Endothelial cell of umbilical vein (primary cell): ENCODE results near the gene LRRC59. TPM values are rescaled to one million over a fixed set of nuclear protein-coding genes. Genes with fewer than 3 reads are reported as not detected.

Experiments used
- BruUV-seq: library from RNA; stranded (reverse); fragments of 400-500 nt; replicated peaks from 2 replicates; lab custom pipeline; 2021; lab: Mats Ljungman, UMichigan
- CTCF ChIA-PET: fragments of 300-600, 350-600 bp; sonication (Branson Sonifier 250); formaldehyde crosslinking; loops from one replicate; lab custom pipeline; 2021; ENCODE audit warnings: antibody characterized with exemption, inconsistent platforms; lab: Charles Lee
- POLR2A ChIA-PET: fragments of 300-600, 350-600 bp; sonication (Branson Sonifier 250); formaldehyde crosslinking; loops from one replicate; lab custom pipeline; 2021; ENCODE audit warnings: antibody characterized with exemption, inconsistent platforms; lab: Charles Lee
- DNase-seq: peaks from one replicate; pipeline ENCODE4 v3.0.0-alpha.2; 2011; ENCODE audit warnings: low read depth, low spot score
- FAIRE-seq: peaks from 2 replicates; lab custom pipeline; 2011; peaks lifted over from hg19 to GRCh38; lab: Jason Lieb, UNC
- H2AFZ ChIP-seq: 2 replicates; pipeline ENCODE4 v1.6.0; 2012; ENCODE audit warnings: low read depth, low read length, control low read depth, inconsistent platforms
- H3K27ac ChIP-seq: 2 replicates; pipeline ENCODE4 v1.5.1; 2011; ENCODE audit warnings: low read depth, mild to moderate bottlenecking, control low read depth, low read length, moderate library complexity; ENCODE audit not compliant: insufficient read depth
- H3K27me3 ChIP-seq, 2 experiments: 2 replicates each; pipeline versions ENCODE4 v1.6.0 to v1.6.1; 2011; ENCODE audit warnings: low read length in 2 of 2, mixed read lengths in 1 of 2; ENCODE audit not compliant: control insufficient read depth in 2 of 2, insufficient read depth in 2 of 2
- H3K36me3 ChIP-seq, 2 experiments: 2 replicates in 1 of 2; 3 replicates in 1 of 2; pipeline ENCODE4 v1.5.1; 2011; ENCODE audit warnings: low read length in 2 of 2, mild to moderate bottlenecking in 1 of 2, moderate library complexity in 1 of 2; ENCODE audit not compliant: control insufficient read depth in 2 of 2, insufficient read depth in 2 of 2; ENCODE audit errors: extremely low read depth in 1 of 2
- H3K4me1 ChIP-seq: 3 replicates; pipeline ENCODE4 v1.5.1; 2011; ENCODE audit warnings: mild to moderate bottlenecking, low read length; ENCODE audit not compliant: control insufficient read depth, insufficient read depth; ENCODE audit errors: extremely low read depth
- H3K4me2 ChIP-seq: 2 replicates; pipeline ENCODE4 v1.6.1; 2011; ENCODE audit warnings: low read length, control low read depth, mixed read lengths; ENCODE audit not compliant: insufficient read depth
- H3K4me3 ChIP-seq, 3 experiments: fragments of 200-600 bp in 1 of 3; sonication (generic), shearing (Covaris generic) in 1 of 3; replicated peaks in 1 of 3; 2 replicates each; pipeline ENCODE4 v1.5.1; 2011 to 2016; ENCODE audit warnings: control low read depth in 3 of 3, low read length in 3 of 3, mild to moderate bottlenecking in 2 of 3, inconsistent platforms in 1 of 3, low read depth in 1 of 3, moderate library complexity in 1 of 3; ENCODE audit not compliant: insufficient read depth in 1 of 3
- H3K79me2 ChIP-seq: 2 replicates; pipeline ENCODE4 v1.6.0; 2012; ENCODE audit warnings: low read length, inconsistent platforms; ENCODE audit not compliant: control insufficient read depth, insufficient read depth
- H3K9ac ChIP-seq: replicated peaks from 2 replicates; pipeline ENCODE3; 2011; ENCODE audit warnings: low read length, control low read depth; ENCODE audit not compliant: insufficient read depth; ENCODE audit errors: extremely low read depth
- H3K9me1 ChIP-seq: replicated peaks from 3 replicates; pipeline ENCODE4 v1.6.0; 2011; ENCODE audit warnings: mild to moderate bottlenecking, low read length; ENCODE audit not compliant: control insufficient read depth, insufficient read depth; ENCODE audit errors: extremely low read depth
- H3K9me3 ChIP-seq: replicated peaks from 2 replicates; pipeline ENCODE4 v1.5.1; 2012; ENCODE audit warnings: low read length, inconsistent platforms; ENCODE audit not compliant: control insufficient read depth, insufficient read depth
- H4K20me1 ChIP-seq: replicated peaks from 2 replicates; pipeline ENCODE3; 2011; ENCODE audit warnings: mild to moderate bottlenecking, low read length; ENCODE audit not compliant: control insufficient read depth, insufficient read depth; ENCODE audit errors: extremely low read depth
- CTCF ChIP-seq, 2 donors: IDR thresholded peaks; 1 replicate in 1 of 2; 2 replicates in 1 of 2; pipeline ENCODE4 v1.5.1; 2011; ENCODE audit warnings: low read length in 2 of 2, mild to moderate bottlenecking in 2 of 2, moderate library complexity in 2 of 2, control low read depth in 1 of 2, inconsistent platforms in 1 of 2, low read depth in 1 of 2; ENCODE audit not compliant: insufficient read depth in 1 of 2; ENCODE audit errors: extremely low read depth in 1 of 2
- EZH2 ChIP-seq: IDR thresholded peaks from 2 replicates; pipeline ENCODE4 v1.6.1; 2012; ENCODE audit warnings: borderline replicate concordance, low read depth, mild to moderate bottlenecking, moderate library complexity, low read length, inconsistent platforms; ENCODE audit not compliant: severe bottlenecking
- FOS ChIP-seq: IDR thresholded peaks from 2 replicates; pipeline ENCODE4 v1.6.1; 2011; ENCODE audit warnings: mild to moderate bottlenecking, low read length, moderate library complexity, borderline replicate concordance; ENCODE audit not compliant: insufficient read depth
- GATA2 ChIP-seq: IDR thresholded peaks from 2 replicates; pipeline ENCODE4 v1.7.0; 2011; ENCODE audit warnings: low read depth, mild to moderate bottlenecking, moderate library complexity, mixed read lengths, low read length; ENCODE audit not compliant: insufficient read length, insufficient read depth
- JUN ChIP-seq: IDR thresholded peaks from 2 replicates; pipeline ENCODE4 v1.6.1; 2011; ENCODE audit warnings: borderline replicate concordance, low read depth; ENCODE audit not compliant: insufficient read length, insufficient read depth
- MAX ChIP-seq: IDR thresholded peaks from 2 replicates; pipeline ENCODE4 v1.6.1; 2011; ENCODE audit not compliant: insufficient read depth, insufficient read length
- MYC ChIP-seq: IDR thresholded peaks from one replicate; pipeline ENCODE4 v1.6.1; 2011; ENCODE audit warnings: mild to moderate bottlenecking, low read depth, low read length
- POLR2A ChIP-seq: IDR thresholded peaks from 2 replicates; pipeline ENCODE4 v1.6.1; 2012; ENCODE audit warnings: low read depth, mild to moderate bottlenecking, control low read depth, low read length
- POLR2AphosphoS5 ChIP-seq: IDR thresholded peaks from 2 replicates; pipeline ENCODE4 v1.6.1; 2012; ENCODE audit warnings: low read depth, mild to moderate bottlenecking, control low read depth, low read length, moderate library complexity; ENCODE audit not compliant: insufficient read depth
- dilution Hi-C: fragments of 300-500 bp; cut with MboI; formaldehyde crosslinking; loops from one replicate; pipeline ENCODE4 v1.15.0; 2019; ENCODE audit warnings: low sequenced_read_pairs; ENCODE audit not compliant: extremely low pct_ligation_motif_present
- intact Hi-C: fragments of 100-400 bp; cut with micrococcal nuclease; formaldehyde crosslinking; loops from one replicate; pipeline ENCODE4 v1.10.0; 2022
- polyA plus RNA-seq, 4 experiments: library from polyadenylated mRNA; depleted of rRNA in 3 of 4; stranded (reverse) in 3 of 4; unstranded in 1 of 4; fragments of >200 nt; gene quantifications; 2 replicates each; pipeline versions ENCODE4 v1.2.1 to v1.2.3, GENCODE V29; 2011 to 2012; ENCODE audit warnings: missing spikeins in 1 of 4
- total RNA-seq: library from RNA; stranded (reverse); gene quantifications from 2 replicates; pipeline ENCODE4 v1.2.3, GENCODE V29; 2021

The LRRC59 gene
- total and polyA plus RNA-seq, 2 donors (not counting 3 experiments of a cell fraction or from before 2014, with no cell fraction given), result 93.9 to 183 TPM

GRCh38 chr17:50364061-50364458, 33.3 kb downstream of the LRRC59 start:
- FAIRE-seq (no peak), DNase-seq (no peak)
- Histone ChIP-seq H3K27ac (no peak overlapping the region), H3K9me1 (no peaks in the 10 kb centered on the region), H3K79me2 (no peaks in the 10 kb centered on the region), H3K27me3 (no peaks in the 10 kb centered on the region), H3K4me2 (no peak overlapping the region), H3K9me3 (no peaks in the 10 kb centered on the region), H4K20me1 (no peaks in the 10 kb centered on the region), H3K4me3 (no peak overlapping the region), H3K4me1 (no peaks in the 10 kb centered on the region), H2AFZ (no peak overlapping the region), H3K36me3 (peaks cover 0 to 27% of the 10 kb centered on the region in 2 experiments), H3K9ac (no peak overlapping the region)
- ChIA-PET POLR2A (no interaction called here), CTCF (interaction anchor here (1.0 to 4.2 kb wide), 3 partner anchors 10 to 164 kb away, joined by 4 to 24 read pairs (median 6); partner anchors contain the start of gene XYLT2)
- dilution Hi-C loops (no loop called here), intact Hi-C loops (no loop called here)
- TF ChIP-seq FOS (no peak), MYC (no peak), MAX (no peak), POLR2A (no peak), EZH2 (no peak), POLR2AphosphoS5 (no peak), GATA2 (no peak), CTCF (IDR thresholded peaks at IDR 0.05; ENCODE audit: extremely low read depth in 1 of 2, insufficient read depth in 1 of 2, low read depth in 1 of 2, low read length in 2 of 2) (no peak), JUN (no peak)
- no TSS peak for BruUV-seq
